Measurements from ENCODE around the gene RNF150. TPM values are rescaled to one million over a fixed set of nuclear protein-coding genes. Genes with fewer than 3 reads are reported as not detected.
A peak's percentile ranks its signal among the peaks of the same experiment; 100 is the strongest.

The RNF150 gene
- total RNA-seq, 1 donor from 2014 or later: 31.2 TPM

DNA sequence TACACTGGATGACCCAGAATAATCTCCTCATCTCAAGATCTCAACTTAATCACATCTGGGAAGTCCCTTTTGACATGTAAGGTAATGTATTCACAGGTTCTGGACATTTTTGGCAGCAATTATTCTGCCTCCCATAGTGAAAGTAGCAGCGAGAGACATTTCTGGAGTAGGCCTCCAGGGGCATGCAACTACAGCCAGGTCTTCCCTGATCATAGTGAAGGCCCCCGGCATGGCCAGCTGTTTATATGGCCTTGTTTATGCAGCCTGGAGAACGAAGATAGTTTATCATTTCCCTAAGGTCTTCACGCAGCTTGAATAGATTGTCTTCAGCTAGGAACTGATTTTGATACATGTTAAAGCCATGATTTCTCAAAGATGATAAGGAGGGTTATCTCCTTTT, 139.9 kb downstream of the RNF150 start:
- H3K27me3 ChIP-seq: no peaks in the 10 kb centered on the region
- intact Hi-C loops (cut with DNase I): loop anchor here (10.0 kb wide), 1 partner anchor 469 kb away; the partner anchor contains the start of gene ELMOD2
- no peaks in the 10 kb centered on the region for H3K36me3 ChIP-seq
- peak overlapping the region; percentile 43 to 46 for H3K27ac ChIP-seq
- TF ChIP-seq, protein P1, sequence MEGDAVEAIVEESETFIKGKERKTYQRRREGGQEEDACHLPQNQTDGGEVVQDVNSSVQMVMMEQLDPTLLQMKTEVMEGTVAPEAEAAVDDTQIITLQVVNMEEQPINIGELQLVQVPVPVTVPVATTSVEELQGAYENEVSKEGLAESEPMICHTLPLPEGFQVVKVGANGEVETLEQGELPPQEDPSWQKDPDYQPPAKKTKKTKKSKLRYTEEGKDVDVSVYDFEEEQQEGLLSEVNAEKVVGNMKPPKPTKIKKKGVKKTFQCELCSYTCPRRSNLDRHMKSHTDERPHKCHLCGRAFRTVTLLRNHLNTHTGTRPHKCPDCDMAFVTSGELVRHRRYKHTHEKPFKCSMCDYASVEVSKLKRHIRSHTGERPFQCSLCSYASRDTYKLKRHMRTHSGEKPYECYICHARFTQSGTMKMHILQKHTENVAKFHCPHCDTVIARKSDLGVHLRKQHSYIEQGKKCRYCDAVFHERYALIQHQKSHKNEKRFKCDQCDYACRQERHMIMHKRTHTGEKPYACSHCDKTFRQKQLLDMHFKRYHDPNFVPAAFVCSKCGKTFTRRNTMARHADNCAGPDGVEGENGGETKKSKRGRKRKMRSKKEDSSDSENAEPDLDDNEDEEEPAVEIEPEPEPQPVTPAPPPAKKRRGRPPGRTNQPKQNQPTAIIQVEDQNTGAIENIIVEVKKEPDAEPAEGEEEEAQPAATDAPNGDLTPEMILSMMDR (IDR thresholded peaks at IDR 0.05): no peak
- no peak overlapping the region for H3K4me3 ChIP-seq
- H3K4me1 ChIP-seq: peaks cover 7 to 13% of the 10 kb centered on the region in 2 donors
- H3K9me3 ChIP-seq: no peaks in the 10 kb centered on the region
- no peak for DNase-seq (ENCODE audit: low spot score in 2 of 2)

- peaks cover under 1 to 6% of the 10 kb centered on the region in 2 donors for H3K4me1 ChIP-seq
- no peaks in the 10 kb centered on the region for H3K36me3 ChIP-seq
- intact Hi-C loops (cut with DNase I): loop anchor here (10.0 kb wide), 1 partner anchor 465 kb away; the partner anchor contains the start of gene ELMOD2
- no peak overlapping the region for H3K4me3 ChIP-seq
- no peak for DNase-seq (ENCODE audit: low spot score in 2 of 2)
- TF ChIP-seq, protein P1 (IDR thresholded peaks at IDR 0.05): no peak
- no peak overlapping the region for H3K27ac ChIP-seq
- H3K27me3 ChIP-seq: no peaks in the 10 kb centered on the region
- H3K9me3 ChIP-seq: no peaks in the 10 kb centered on the region
Observed at GRCh38 chr4:140989944-140990343, 143.3 kb downstream of the RNF150 start.

DNA sequence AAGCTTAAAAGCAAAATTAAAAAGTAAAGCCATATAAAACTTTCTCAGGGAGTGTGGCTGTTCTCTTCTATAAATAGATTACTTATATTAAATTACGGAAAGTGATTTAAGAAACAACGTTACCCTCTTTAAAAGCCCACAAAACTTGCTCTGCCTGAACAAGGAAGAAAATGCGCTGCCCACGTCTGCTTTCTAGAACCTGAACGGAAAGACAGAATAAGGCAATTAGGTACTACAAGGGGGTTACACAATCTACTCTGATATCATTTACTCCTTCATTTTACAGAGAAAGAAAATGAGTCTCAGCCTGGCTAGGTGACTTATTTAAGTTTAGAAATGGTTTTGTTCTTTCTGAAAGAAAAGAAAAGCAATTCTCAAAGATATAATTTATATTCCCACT, 147.2 kb downstream of the RNF150 start:
- H3K4me1 ChIP-seq: no peaks in the 10 kb centered on the region
- H3K9me3 ChIP-seq: no peaks in the 10 kb centered on the region
- DNase-seq (ENCODE audit: low spot score in 2 of 2): no peak
- no peaks in the 10 kb centered on the region for H3K36me3 ChIP-seq
- intact Hi-C loops (cut with DNase I): no loop called here
- H3K4me3 ChIP-seq: no peak overlapping the region
- H3K27ac ChIP-seq: no peak overlapping the region
- TF ChIP-seq, protein P1 (IDR thresholded peaks at IDR 0.05): no peak
- no peaks in the 10 kb centered on the region for H3K27me3 ChIP-seq

DNA sequence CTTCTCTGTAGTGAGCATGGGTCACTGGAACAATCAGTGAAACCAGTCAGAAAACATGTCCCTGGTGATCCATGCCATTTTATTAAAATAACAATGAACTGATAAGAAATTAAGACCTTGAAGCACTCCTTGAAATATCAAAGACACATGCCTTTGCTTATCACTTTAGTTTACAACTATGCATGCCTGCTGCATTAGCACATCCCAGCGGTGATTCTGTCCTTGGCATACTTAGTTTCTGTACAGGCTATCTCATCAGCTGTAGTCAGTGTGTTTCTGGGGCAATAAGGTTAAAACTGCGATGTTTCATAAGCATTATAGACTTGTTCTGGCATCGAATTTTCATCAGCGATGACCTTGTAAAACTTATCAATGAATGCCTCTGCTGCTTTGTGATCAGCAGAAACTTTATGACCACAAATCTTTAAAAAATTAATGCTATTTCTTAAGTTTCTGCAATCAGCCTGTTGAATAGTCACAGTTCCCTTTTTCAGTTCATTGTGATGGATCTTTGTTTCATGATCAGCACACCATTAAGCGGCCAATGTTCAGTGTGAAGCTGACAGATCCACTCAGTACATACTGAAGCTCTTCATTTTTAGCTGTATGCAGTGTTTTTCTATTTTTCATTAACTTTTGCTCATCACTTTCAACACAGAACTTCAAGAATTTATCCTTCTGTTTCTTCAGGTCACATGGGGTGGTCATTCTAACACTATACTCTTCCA, 150.5 kb downstream of the RNF150 start:
- Histone ChIP-seq H3K36me3 (no peaks in the 10 kb centered on the region), H3K27me3 (no peaks in the 10 kb centered on the region), H3K4me1 (no peaks in the 10 kb centered on the region), H3K9me3 (no peaks in the 10 kb centered on the region), H3K4me3 (no peak overlapping the region), H3K27ac (no peak overlapping the region)
- TF ChIP-seq, protein P1 (IDR thresholded peaks at IDR 0.05): no peak
- intact Hi-C loops (cut with DNase I): no loop called here
- no peak for DNase-seq (ENCODE audit: low spot score in 2 of 2)

- no peaks in the 10 kb centered on the region for H3K36me3 ChIP-seq
- intact Hi-C loops (cut with DNase I): no loop called here
- H3K27ac ChIP-seq: no peak overlapping the region
- no peaks in the 10 kb centered on the region for H3K9me3 ChIP-seq
- H3K27me3 ChIP-seq: no peaks in the 10 kb centered on the region
- H3K4me3 ChIP-seq: no peak overlapping the region
- TF ChIP-seq, protein P1 (IDR thresholded peaks at IDR 0.05): no peak
- no peak for DNase-seq (ENCODE audit: low spot score in 2 of 2)
- no peaks in the 10 kb centered on the region for H3K4me1 ChIP-seq
Observed at GRCh38 chr4:140980426-140981200, 152.7 kb downstream of the RNF150 start.

All from ascending aorta (tissue), 2 donors.